Activated CD4-positive, alpha-beta T cell treated with anti-CD3 and anti-CD28 coated beads, Interleukin-2, amount 50 U/mL, for 24 hours (primary cell): ENCODE data around the gene UNC13D.
A peak's percentile ranks its signal among the peaks of the same experiment; 100 is the strongest.

Experiments
- DNase-seq, 2 donors: peaks; one replicate each; pipeline ENCODE4 v3.0.0-alpha.2; 2020; ENCODE audit warnings: low read depth in 1 of 2, low spot score in 1 of 2

UNC13D gene

DNA sequence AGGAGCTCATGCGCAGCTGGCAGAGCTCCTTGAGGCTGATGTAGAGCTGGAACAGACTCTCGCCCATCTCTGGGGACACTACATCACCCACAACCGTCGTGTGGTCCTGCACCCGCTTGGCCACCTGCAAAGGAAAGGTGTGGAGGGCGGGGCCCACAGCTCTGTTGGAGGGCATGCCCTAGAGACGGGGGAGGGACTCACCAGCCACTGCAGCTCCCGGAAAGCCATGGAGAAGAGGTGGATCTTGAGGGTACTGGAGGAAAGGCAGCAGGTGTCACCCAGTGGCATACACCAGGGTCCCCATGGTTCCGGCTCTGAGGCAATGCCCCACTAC lies 8.6 kb downstream of the UNC13D start:
- no peak for DNase-seq

DNA sequence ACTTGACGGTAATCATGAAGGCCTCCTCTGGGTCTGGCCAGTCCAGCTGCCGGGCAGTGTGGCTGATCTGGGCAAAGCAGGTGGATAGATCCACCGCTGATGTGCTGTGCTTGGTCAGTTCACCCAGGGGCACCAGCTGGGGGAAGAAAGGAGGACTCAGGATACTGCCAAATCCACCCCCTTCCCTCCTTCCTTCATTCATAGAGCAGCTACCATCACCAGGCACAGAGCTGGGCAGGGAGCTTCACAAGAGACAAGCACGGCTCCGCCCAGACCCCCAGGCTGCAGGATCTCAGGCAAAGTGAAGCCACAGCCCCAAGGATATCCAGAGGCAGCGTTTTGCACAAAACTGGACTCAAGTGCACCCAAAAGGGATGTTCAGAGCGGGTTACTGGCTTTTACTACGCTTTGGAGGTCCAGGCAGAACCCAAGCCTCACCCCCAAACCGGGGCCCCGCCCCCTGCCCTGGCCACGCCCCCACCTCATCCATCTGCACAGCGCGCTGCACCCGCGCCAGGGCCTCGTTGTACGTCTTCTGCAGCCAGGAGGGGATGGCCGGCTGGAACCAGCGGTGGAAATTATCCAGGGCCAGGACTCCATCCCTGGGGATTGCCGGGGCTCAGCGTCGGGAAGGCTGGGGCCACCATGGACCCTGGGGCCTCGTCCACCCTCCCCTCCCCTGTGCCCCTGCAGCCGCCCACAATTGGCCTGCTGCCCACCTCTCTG lies 9.1 kb downstream of the UNC13D start:
- DNase-seq = no peak

DNA sequence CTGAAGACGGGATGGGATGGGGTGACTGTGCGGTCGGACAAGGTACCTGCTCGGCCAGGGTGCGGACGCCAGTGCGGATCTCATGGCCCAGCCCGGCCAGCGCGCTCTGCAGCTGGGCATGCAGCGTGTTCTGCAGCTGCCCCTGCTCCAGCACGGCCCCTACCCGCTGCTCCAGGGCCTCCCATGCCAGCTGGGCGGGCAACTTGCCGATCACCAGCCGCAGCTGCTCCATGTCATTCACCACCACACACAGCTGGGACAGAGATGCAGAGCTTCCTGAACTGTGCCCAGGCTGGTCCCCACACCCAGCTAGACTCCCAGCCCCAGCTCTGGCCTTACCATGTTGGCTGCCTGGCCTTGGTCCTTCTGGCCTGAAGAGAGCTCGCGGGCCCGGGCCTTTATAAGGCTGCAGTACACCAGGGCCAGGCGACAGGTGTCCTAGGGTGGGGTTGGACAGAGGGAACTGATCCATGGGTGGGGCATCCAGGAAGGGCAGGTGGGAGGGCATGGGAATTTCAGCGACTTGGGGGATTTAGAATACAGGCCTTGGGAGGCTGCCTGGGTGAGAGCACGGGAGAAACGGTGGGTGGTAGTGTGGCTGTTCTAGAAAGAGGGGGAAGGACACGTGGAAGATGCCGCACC lies 9.8 kb downstream of the UNC13D start:
- DNase-seq = no peak

DNA sequence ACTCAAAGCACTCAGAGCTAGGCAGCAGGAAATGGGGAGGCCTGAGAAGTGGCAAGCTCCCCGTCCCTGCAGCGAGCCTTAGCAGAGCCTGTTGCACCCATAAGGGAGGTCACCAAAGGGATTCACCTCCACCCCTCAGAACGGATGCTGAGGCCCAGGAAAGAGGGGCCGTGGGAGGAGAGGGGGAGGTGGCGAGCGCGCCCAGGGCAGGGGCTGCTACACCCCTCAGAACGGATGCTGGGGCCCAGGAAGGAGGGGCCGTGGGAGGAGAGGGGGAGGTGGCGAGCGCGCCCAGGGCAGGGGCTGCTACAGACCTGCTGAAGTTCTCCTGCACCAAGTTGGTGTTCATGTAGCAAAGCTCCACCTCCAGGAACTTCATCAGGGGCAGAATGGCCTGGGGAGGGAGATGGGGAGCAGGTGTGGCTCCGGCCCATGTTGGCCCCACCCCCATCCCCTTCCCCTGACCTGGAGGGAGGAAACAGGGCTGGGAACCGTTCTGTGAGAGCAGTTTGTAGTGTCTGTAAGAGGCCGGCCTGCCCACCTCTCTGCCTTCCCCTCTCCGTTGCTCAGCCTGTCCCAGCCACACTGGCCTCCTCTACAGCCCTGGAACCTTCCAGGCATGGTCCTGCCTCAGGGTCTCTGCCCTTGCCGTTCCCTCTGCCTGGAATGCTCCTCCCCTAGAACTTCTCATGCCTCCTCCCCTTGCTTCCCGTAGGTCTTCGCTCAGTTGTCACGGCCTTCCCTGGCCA lies 11.4 kb downstream of the UNC13D start:
- no peak for DNase-seq

DNA sequence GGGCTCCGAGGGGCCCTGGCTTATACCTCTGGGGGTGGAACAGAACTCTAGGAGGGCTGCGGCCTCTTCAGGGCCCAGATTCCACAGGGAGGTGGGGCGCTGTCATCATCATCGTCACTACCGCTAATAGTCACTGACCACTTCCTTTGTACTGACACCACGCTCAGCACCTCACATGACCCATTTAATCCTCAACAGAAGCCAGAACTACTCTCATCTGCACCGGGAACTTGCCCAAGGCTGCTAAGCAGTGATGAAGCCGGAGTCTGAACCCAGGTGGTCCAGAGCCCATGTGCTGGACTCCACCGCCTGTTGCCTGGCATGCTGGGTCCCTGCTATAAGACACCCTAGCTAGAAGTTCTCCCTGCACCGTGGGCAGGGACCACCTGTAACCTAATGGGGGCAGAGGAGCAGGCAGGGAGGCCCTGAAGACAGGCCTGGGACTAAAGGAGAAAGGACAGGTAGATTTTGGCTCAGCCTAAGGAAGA lies 12.0 kb downstream of the UNC13D start:
- no peak for DNase-seq

DNA sequence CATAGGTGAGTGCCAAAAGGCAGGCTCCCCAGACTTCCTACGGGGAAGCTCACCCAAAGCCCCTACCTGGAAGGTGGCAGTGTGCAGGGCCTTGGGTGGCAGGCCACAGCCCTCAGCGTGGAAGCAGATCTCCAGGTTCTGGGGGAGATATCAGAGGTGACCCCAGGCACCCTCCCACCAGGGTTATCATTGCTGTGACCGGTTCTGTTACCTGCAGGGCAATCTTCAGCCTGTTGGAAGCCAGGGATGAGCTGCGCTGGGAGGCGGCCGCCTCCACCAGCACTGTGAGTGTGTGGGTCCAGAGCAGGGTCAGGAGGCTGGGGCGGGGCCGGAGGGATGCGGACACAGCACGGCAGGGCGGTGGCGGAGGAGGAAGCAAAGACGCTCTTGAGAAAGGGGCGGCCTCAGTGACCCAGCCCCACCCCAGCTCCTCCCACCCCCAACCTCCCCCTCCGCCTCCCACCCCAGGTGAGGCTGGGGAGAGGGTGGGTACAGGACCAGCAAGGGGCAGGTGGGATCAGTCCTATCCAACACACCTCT lies 13.1 kb downstream of the UNC13D start:
- DNase-seq = no peak

- no peak for DNase-seq
Measured at GRCh38 chr17:75830164-75831031, 13.8 kb downstream of the UNC13D start.

DNA sequence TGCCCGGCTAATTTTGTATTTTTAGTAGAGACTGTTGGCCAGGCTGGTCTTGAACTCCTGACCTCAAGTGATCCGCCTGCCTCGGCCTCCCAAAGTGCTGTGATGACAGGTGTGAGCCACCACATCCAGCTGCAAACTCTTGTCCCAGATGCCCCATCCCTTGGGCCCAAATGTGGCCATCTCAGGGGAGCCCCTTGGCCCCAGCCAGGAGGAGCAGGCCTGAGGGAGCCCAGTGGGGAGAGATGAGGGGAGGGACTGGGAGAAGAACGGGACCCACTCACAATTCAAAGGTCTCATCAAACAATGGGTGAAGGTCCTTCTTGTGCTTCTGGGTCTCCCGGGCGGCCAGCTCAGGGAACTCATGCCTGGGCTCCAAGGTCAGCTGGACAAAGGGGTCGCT lies 14.5 kb downstream of the UNC13D start:
- DNase-seq = no peak

DNA sequence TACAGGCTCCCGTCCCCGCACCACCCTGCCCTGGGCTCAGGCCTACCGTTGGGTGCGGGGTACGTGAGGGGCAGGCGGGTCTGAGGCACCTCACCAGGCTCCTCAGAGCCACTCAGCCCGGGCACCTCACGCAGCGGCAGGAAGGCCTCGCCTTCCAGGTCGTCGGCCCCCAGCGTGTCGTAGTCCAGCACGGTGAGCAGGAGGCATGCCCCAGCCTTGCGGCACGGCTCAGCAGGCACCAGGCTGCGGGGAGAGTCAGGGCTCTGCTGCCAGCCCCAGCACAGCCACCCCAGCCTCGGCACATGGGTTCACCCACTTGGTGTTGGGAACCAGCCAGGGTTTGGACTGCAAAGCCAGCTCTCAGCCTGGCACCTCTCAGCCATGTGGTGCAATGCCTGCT lies 15.5 kb downstream of the UNC13D start:
- no peak for DNase-seq

GRCh38 chr17:75828076-75828400 lies 16.2 kb downstream of the UNC13D start:
- DNase-seq = no peak

DNA sequence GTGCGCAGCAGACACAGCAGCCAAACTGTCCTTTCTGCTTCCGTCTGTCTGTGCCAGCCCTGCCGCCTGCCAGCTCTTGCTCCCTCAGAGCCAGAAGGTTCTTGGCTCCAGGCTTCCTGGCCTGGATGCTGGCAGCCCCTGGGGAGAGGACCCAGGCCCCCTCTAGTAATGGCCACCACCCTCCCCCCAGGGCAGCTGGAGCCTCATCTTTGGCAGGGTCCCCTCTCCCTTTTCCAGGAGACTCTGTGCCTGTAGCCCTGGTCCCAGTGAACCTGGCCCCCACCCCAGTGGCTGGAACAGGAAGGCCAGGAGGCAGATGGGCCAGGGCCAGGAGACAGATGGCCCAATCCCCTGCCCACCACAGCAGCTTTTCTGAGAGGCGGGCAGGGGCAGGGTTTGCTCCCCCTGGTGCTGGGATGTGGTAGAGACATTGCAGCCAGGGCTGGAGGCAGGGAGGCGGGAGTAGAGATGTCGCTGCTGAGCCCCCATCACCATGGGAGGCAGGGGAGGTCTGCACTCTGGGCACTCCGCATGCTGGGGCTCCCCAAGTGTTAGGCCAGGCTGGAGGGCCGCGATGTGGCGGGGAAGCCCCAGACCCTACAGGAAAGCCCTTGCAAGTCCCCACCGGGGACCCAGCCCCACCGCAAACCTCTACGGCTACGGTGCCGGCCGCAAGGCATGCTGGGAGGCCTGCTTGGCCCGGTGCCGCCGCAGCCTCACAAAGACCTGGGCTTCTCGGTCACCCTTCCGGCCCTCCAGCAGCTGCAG lies 16.7 kb downstream of the UNC13D start:
- DNase-seq = peak; percentile 39 to 49

- no peak for DNase-seq
Measured at GRCh38 chr17:75826561-75827307, 17.5 kb downstream of the UNC13D start.

GRCh38 chr17:75825748-75826370 lies 18.3 kb downstream of the UNC13D start:
- no peak for DNase-seq

- DNase-seq = no peak
Measured at GRCh38 chr17:75825149-75825552, 19.1 kb downstream of the UNC13D start.

DNA sequence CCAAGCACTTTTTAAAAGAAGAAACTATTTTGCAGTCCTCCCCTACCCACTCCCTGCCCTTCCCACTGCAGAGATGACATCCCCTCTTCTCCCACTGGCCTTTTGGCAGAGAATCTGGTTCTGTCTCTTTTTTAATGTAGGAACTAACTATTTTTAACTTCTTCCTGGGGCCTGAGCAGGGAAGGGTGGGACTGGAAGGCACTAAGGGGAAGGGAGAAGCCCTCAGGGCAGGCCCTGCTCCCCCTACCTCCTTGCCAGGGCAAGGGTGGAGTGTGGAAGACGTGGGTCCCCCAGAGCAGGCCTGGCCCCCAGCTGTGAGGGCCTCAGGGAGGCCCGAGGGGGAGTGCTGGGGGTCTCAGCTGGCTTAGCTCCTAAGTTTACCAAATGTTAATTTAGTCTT lies 19.5 kb downstream of the UNC13D start:
- no peak for DNase-seq

- no peak for DNase-seq
Measured at GRCh38 chr17:75824050-75824552, 20.1 kb downstream of the UNC13D start.

GRCh38 chr17:75823257-75824041 lies 20.8 kb downstream of the UNC13D start:
- DNase-seq = no peak

DNA sequence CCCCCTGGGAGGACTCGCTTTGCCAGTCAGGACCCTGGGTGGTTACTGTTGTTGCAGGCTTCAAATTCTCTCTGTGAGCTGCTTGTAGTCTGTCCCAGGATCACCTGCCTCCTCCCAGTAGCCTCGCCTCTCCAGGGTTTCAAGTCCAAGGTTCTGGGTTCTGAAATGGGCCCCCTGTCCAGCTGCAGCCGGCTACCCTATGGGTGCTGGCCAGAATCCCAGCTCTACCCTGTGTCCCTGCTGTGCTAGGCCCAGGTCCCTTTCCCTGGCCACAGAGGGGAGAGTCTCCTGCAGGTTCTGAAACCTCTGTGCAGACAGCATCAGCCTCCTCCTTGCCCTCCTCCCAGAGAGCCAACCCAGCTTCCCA lies 21.4 kb downstream of the UNC13D start:
- no peak for DNase-seq
